Activated T-helper 1 cell treated with anti-CD3 and anti-CD28 coated beads, Interleukin-12 subunit alpha, Interleukin-12 subunit beta, Interleukin-2, Interleukin-4 antibody, amounts not matched to agents 30 ng/mL and 10 ng/mL and 1 ng/mL, durations not matched to agents 14 hours and 24 hours and 36 hours (primary cell): ENCODE data around the gene TRIM8. TPM values are rescaled to one million over a fixed set of nuclear protein-coding genes. Genes with fewer than 3 reads are reported as not detected.

Experiments used
- DNase-seq: peaks from one replicate; pipeline ENCODE4 v3.0.0; 2021; ENCODE audit warnings: low spot score
- H3K27ac Mint-ChIP-seq: one replicate; pipeline ENCODE4 v1.8.0; 2021; ENCODE audit warnings: mild to moderate bottlenecking, mixed read lengths
- H3K27me3 Mint-ChIP-seq: one replicate; pipeline ENCODE4 v1.8.0; 2022; ENCODE audit warnings: mild to moderate bottlenecking, moderate library complexity, mixed read lengths; ENCODE audit not compliant: insufficient read depth
- H3K36me3 Mint-ChIP-seq: one replicate; pipeline ENCODE4 v1.8.0; 2021; ENCODE audit warnings: low read depth, mixed read lengths
- H3K4me1 Mint-ChIP-seq: one replicate; pipeline ENCODE4 v1.8.0; 2021; ENCODE audit warnings: low read depth, mixed read lengths
- H3K4me3 Mint-ChIP-seq: one replicate; pipeline ENCODE4 v1.8.0; 2021; ENCODE audit warnings: mild to moderate bottlenecking, moderate library complexity, mixed read lengths
- H3K9me3 Mint-ChIP-seq: one replicate; pipeline ENCODE4 v1.8.0; 2021; ENCODE audit warnings: mixed read lengths
- intact Hi-C: fragments of 100-400 bp; cut with micrococcal nuclease; formaldehyde crosslinking; loops from one replicate; pipeline ENCODE4 v1.15.1; 2024
- total RNA-seq: library from RNA; stranded (reverse); gene quantifications from 2 replicates; pipeline ENCODE4 v1.2.3, GENCODE V29; 2022

Gene TRIM8
- total RNA-seq: 108 and 111 TPM in 2 replicates

- peak; percentile 53 for DNase-seq
- no peaks in the 10 kb centered on the region for H3K27me3 Mint-ChIP-seq
- H3K27ac Mint-ChIP-seq: peak within 1 kb of the TSS; percentile 95
- peak within 1 kb of the TSS; percentile 91 for H3K4me3 Mint-ChIP-seq
- peaks cover 36% of the 10 kb centered on the region for H3K4me1 Mint-ChIP-seq
- intact Hi-C loops: loop anchor here (5.0 kb wide), 1 partner anchor 512 kb away; the partner anchor contains the start of gene PPRC1
- peaks cover 25% of the 10 kb centered on the region for H3K36me3 Mint-ChIP-seq
- H3K9me3 Mint-ChIP-seq: no peaks in the 10 kb centered on the region
These were observed at the start of gene TRIM8 for GRCh38 chr10:102644066-102644645. Gene TRIM8 (plus strand): TSS chr10:102644479. CDS start chr10:102644618, 139 bp downstream.

GRCh38 chr10:102595293-102595692 is 49.0 kb upstream of the TRIM8 start:
- intact Hi-C loops: no loop called here
- Mint-ChIP-seq H3K4me3 (no peak overlapping the region), H3K9me3 (no peaks in the 10 kb centered on the region), H3K27me3 (no peaks in the 10 kb centered on the region), H3K36me3 (peaks cover 11% of the 10 kb centered on the region), H3K27ac (peak overlapping the region; percentile 11), H3K4me1 (no peaks in the 10 kb centered on the region)
- DNase-seq: no peak

GRCh38 chr10:102595897-102596296 is 48.4 kb upstream of the TRIM8 start:
- Mint-ChIP-seq H3K27ac (no peak overlapping the region), H3K4me1 (no peaks in the 10 kb centered on the region), H3K36me3 (peaks cover 11% of the 10 kb centered on the region), H3K4me3 (no peak overlapping the region), H3K27me3 (no peaks in the 10 kb centered on the region), H3K9me3 (no peaks in the 10 kb centered on the region)
- no peak for DNase-seq
- intact Hi-C loops: loop anchor here (1.0 kb wide), 2 partner anchors 93 to 427 kb away; partner anchors contain the start of gene SUFU

GRCh38 chr10:102596506-102596971 is 47.7 kb upstream of the TRIM8 start:
- H3K27ac Mint-ChIP-seq: no peak overlapping the region
- peaks cover 13% of the 10 kb centered on the region for H3K36me3 Mint-ChIP-seq
- no peak overlapping the region for H3K4me3 Mint-ChIP-seq
- no peaks in the 10 kb centered on the region for H3K4me1 Mint-ChIP-seq
- DNase-seq: no peak
- no peaks in the 10 kb centered on the region for H3K9me3 Mint-ChIP-seq
- intact Hi-C loops: loop anchor here (1.0 kb wide), 2 partner anchors 93 to 427 kb away; partner anchors contain the start of gene SUFU
- H3K27me3 Mint-ChIP-seq: no peaks in the 10 kb centered on the region

- DNase-seq: no peak
- H3K27ac Mint-ChIP-seq: no peak overlapping the region
- no peaks in the 10 kb centered on the region for H3K27me3 Mint-ChIP-seq
- H3K36me3 Mint-ChIP-seq: peaks cover 13% of the 10 kb centered on the region
- intact Hi-C loops: no loop called here
- H3K4me1 Mint-ChIP-seq: no peaks in the 10 kb centered on the region
- no peak overlapping the region for H3K4me3 Mint-ChIP-seq
- no peaks in the 10 kb centered on the region for H3K9me3 Mint-ChIP-seq
These were observed 46.9 kb upstream of the TRIM8 start for GRCh38 chr10:102597131-102597991.

GRCh38 chr10:102598243-102598642 is 46.0 kb upstream of the TRIM8 start:
- no peaks in the 10 kb centered on the region for H3K27me3 Mint-ChIP-seq
- H3K4me3 Mint-ChIP-seq: no peak overlapping the region
- intact Hi-C loops: no loop called here
- peaks cover 13% of the 10 kb centered on the region for H3K36me3 Mint-ChIP-seq
- no peak overlapping the region for H3K27ac Mint-ChIP-seq
- H3K9me3 Mint-ChIP-seq: no peaks in the 10 kb centered on the region
- no peaks in the 10 kb centered on the region for H3K4me1 Mint-ChIP-seq
- no peak for DNase-seq

GRCh38 chr10:102599565-102600327 is 44.5 kb upstream of the TRIM8 start:
- Mint-ChIP-seq H3K4me3 (no peak overlapping the region), H3K27me3 (no peaks in the 10 kb centered on the region), H3K9me3 (no peaks in the 10 kb centered on the region), H3K36me3 (peaks cover 16% of the 10 kb centered on the region), H3K27ac (no peak overlapping the region), H3K4me1 (peaks cover 5% of the 10 kb centered on the region)
- intact Hi-C loops: no loop called here
- DNase-seq: no peak

- DNase-seq: no peak
- intact Hi-C loops: no loop called here
- no peaks in the 10 kb centered on the region for H3K27me3 Mint-ChIP-seq
- H3K9me3 Mint-ChIP-seq: no peaks in the 10 kb centered on the region
- H3K36me3 Mint-ChIP-seq: peaks cover 16% of the 10 kb centered on the region
- H3K4me1 Mint-ChIP-seq: peaks cover 5% of the 10 kb centered on the region
- H3K4me3 Mint-ChIP-seq: no peak overlapping the region
- no peak overlapping the region for H3K27ac Mint-ChIP-seq
These were observed 43.5 kb upstream of the TRIM8 start for GRCh38 chr10:102600816-102601215.

GRCh38 chr10:102601639-102602038 is 42.6 kb upstream of the TRIM8 start:
- no peaks in the 10 kb centered on the region for H3K9me3 Mint-ChIP-seq
- H3K4me3 Mint-ChIP-seq: no peak overlapping the region
- H3K36me3 Mint-ChIP-seq: peaks cover 16% of the 10 kb centered on the region
- intact Hi-C loops: no loop called here
- no peaks in the 10 kb centered on the region for H3K27me3 Mint-ChIP-seq
- H3K4me1 Mint-ChIP-seq: peaks cover 5% of the 10 kb centered on the region
- no peak overlapping the region for H3K27ac Mint-ChIP-seq
- DNase-seq: no peak

- Mint-ChIP-seq H3K4me3 (no peak overlapping the region), H3K9me3 (no peaks in the 10 kb centered on the region), H3K27ac (no peak overlapping the region), H3K36me3 (peaks cover 16% of the 10 kb centered on the region), H3K27me3 (no peaks in the 10 kb centered on the region), H3K4me1 (peaks cover 5% of the 10 kb centered on the region)
- intact Hi-C loops: no loop called here
- no peak for DNase-seq
These were observed 41.8 kb upstream of the TRIM8 start for GRCh38 chr10:102602272-102603045.

GRCh38 chr10:102603946-102604345 is 40.3 kb upstream of the TRIM8 start:
- H3K4me1 Mint-ChIP-seq: peaks cover 5% of the 10 kb centered on the region
- peaks cover 9% of the 10 kb centered on the region for H3K36me3 Mint-ChIP-seq
- no peak overlapping the region for H3K4me3 Mint-ChIP-seq
- no peak for DNase-seq
- H3K27me3 Mint-ChIP-seq: no peaks in the 10 kb centered on the region
- intact Hi-C loops: no loop called here
- no peaks in the 10 kb centered on the region for H3K9me3 Mint-ChIP-seq
- no peak overlapping the region for H3K27ac Mint-ChIP-seq

GRCh38 chr10:102604439-102604841 is 39.8 kb upstream of the TRIM8 start:
- Mint-ChIP-seq H3K27ac (peak overlapping the region; percentile 52), H3K36me3 (peaks cover 8% of the 10 kb centered on the region), H3K4me3 (no peak overlapping the region), H3K9me3 (no peaks in the 10 kb centered on the region), H3K4me1 (peaks cover 5% of the 10 kb centered on the region), H3K27me3 (no peaks in the 10 kb centered on the region)
- DNase-seq: no peak
- intact Hi-C loops: no loop called here
